HS-27A (cell line): Measurements from ENCODE around the gene PRM2.

Experiments used
- DNase-seq: peaks from one replicate; pipeline ENCODE4 v3.0.0-alpha.2; 2012; ENCODE audit warnings: low read depth, missing footprints

PRM2 gene, protein sequence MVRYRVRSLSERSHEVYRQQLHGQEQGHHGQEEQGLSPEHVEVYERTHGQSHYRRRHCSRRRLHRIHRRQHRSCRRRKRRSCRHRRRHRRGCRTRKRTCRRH

GRCh38 chr16:11276143-11276895, at the start of gene PRM2:
PRM2 (minus strand) TSS chr16:11276480; CDS start chr16:11276370, 110 bp downstream.
- no peak for DNase-seq

DNA sequence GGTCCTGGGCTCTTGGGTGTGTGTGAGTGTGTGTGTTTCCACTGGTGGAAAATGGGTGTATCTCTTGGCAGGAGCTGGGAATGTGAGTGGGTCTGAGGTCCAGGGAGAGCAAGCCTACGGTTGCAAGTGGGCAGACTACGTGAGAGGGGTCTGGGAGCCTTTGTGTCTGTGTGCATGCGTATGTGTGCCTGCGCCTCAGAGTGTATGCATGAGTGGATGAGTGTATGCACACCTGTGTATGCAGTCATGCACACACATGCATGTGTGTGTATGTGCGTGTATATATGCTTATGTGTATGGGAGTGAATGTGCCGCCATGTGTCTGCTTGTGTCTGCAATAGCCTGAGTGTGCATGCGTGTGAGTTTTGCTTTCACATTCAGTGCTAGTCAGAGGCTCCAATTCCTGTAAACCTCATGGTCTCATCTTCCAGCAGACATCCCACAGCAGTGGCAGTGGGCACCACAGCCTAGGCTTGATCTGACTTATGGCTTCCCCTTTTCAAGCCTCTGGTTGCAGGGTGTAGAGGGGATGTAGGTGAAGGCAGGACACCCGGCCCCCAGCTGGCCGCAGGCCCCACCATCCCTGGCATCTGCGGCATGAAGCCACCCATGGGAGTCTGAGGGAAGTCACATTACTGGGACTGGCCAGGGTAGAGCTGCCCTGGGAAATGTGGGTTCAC, 49.3 kb upstream of the PRM2 start:
- no peak for DNase-seq

GRCh38 chr16:11323551-11324336, 47.5 kb upstream of the PRM2 start:
- no peak for DNase-seq

GRCh38 chr16:11322823-11323222, 46.5 kb upstream of the PRM2 start:
- DNase-seq: no peak

DNA sequence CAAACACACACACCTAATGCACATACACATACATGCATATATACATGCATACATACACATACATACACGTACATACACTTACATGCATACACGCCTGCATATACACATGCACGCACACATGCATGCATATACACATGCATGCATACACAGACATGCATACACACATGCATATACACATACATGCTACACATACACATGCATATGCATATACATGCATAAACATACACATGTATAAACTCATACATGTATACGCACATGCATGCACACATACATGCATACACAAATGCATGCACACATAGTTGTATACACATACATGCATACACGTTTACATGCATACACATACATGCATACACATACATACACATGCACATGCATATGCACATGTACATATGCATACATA, 45.4 kb upstream of the PRM2 start:
- no peak for DNase-seq

DNA sequence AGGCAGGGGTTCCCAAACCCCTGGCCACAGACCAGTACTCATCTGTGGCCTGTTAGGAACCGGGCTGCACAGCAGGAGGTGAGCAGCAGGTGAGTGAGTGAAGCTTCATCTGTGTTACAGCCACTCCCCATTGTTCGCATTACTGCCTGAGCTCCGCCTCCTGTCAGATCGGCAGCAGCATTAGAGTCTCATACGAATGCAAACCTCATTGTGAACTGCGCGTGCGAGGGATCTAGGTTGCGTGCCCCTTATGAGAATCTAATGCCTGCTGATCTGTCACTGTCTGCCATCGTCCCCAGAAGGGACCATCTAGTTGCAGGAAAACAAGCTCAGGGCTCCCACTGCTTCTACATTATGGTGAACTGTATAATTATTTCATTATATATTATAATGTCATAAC, 43.9 kb upstream of the PRM2 start:
- DNase-seq: no peak

DNA sequence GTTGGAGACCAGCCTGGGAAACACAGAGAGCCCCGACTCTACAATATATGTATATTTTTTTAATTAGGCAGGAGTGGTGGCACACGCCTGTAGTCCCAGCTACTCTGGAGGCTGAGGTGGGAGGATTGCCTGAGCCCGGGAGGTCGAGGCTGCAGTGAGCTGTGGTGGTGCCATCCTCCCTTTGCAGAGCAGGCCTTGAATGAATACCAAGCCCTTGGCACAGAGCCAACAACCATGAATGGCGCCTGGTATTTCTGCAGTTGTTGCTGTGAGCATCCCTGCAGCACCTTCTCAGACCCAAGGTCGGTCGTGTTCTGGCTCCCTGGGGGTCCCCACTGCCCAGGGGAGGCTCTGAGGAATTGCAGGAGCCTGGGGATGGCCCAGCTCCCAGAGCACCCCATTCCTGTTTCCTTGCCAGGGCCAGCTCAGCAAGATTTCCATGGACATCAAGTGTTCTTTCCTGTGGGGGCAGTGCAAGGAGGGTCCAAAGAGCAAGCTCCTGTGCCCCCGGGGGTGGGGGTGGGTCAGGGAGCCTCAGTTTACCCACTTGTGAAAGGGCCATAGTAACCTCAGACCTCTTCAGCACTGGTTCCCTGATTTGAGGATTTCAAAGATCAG, 43.4 kb upstream of the PRM2 start:
- DNase-seq: no peak

DNA sequence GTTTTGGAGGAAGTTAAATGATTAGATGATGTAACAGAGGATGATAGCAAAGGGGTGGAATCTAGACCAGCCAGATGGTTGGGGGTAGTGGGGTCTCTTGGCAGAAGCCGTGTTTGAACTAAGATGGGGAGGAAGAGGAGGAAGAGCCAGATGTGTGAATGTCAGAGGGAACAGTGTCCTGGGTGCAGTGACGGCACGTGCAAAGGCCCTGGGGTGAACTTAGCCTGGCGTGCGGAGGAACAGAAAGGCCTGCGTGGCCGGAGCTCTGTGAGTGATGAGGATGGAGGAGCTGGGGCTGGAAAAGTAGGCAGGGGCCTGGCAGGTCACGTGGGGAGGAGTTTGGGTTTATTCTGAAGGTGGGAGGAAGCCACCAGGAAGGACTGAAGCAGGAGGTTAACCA, 42.5 kb upstream of the PRM2 start:
- no peak for DNase-seq

DNA sequence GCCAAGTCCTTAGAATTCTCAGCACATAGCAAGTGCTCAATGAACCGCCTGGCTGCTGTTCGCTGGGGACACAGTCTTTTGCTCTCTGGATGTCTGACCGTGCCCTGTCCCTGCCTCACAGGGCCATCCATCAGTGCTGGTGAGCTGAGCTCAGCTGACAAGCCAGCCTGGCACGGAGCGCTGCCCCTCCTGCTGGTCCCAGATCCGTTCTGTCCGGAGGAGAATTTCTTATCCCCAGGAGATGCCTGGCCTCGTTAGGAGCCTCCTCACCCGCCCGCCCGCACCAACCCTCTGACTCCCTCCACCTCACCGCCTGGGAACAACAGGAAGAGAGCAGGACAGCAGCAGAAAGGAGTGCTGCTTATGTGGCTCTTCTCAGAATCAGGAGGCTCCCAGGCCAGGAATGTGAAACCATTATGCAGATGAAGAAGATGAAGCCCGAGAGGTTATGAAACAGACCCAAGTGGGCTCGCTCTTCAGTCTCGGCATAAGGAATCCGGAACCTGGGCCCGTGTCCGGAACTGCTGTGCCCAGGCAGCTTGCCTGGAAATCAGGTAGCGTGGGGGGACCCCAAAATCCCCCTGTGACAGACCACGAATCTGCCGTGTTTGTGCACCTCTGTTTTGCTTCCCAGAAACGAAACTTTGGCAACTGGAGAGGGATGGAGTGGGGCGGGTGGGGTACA, 40.2 kb upstream of the PRM2 start:
- no peak for DNase-seq

DNA sequence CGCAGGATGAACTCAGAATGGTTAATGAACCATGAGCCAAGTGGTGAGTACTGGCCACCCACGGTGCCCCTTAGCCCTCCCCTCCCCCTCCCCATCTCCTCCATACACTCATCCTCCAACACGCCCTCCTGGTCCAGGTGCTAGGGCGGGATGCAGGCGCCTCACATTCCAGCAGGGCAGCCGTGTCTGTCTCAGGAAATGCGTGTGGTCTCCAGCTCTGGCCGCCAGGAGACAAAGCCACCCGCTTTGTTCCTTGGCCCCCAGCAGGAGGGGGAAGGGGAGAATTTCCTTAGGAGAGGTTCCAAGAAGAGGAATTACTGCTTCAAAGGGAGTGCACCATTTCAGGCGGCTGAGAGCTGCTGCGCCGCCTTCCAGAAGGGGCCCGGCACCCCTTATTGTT, 39.2 kb upstream of the PRM2 start:
- DNase-seq: no peak

GRCh38 chr16:11314309-11314894, 38.1 kb upstream of the PRM2 start:
- no peak for DNase-seq

DNA sequence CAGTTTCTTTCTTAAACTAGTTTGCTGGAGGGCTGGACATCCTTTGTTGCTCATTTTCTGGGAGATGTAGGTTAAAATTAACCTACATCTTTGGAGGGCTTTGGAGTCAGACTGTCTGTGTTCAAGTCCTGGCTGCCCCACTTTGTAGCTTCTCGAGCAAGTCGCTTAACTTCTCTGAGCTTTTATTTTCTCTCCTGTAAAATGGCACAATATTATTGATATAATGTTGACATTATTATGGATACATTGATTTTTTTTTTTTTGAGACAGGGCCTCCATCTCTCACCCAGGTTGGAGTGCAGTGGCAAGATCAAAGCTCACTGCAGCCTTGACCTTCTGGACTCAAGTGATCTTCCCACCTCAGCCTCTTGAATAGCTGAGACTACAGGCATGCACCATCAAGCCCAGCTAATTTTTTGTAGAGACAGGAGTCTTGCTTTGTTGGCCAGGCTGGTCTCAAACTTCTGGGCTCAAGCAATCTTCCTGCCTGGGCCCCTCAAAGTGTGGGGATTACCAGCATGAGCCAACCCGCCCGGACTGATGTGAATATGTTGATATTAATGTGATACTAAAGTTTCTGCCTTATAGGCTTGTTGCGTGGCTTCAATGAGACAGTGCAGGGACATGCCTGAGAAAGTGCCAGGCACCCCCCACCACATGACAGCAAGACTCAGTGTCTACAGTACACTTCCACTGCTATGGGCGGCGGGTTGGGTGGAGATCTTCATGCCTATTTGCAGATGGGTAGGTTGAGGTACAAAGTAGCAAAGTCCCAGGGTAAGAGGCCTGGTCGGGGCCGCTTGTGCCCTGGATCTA, 37.4 kb upstream of the PRM2 start:
- no peak for DNase-seq

DNA sequence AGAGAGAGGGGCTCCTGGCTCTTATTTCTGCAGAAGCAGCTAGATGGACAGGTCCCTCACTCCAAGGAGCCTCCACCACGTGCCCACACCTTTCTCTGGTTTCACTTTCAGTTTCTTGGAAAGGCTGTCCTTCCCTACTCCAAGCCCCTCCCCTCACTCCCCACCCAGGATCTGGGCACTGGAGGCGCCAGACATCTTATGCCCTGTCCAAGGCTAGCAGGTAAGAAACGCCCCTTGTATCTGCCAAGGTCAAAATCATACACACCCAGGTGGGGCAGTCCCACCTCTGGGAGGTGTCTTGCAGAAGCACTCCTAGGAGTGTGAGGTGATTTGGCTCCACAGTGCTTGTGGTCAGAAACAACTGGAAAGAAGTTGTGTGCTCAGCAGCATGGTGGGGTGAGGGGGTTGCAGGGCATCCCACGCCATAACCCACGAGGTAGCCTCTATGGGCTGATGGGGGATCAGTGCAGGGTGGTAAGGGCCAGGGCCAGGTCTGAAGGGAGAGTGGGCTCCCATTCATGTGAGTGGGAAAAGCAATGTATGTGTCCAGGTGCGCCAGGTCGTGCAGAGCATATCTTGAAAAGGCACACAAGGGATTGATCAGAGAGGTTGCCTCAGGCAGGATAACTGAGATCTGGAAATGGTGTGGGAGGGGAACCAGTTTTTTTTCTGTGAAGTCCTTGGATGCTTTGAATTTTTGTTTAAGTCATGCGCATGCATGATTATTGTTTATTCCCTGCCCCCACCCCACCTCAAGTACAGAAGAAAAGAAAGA, 36.6 kb upstream of the PRM2 start:
- no peak for DNase-seq

- no peak for DNase-seq
Observed at GRCh38 chr16:11310997-11311561, 34.8 kb upstream of the PRM2 start.

DNA sequence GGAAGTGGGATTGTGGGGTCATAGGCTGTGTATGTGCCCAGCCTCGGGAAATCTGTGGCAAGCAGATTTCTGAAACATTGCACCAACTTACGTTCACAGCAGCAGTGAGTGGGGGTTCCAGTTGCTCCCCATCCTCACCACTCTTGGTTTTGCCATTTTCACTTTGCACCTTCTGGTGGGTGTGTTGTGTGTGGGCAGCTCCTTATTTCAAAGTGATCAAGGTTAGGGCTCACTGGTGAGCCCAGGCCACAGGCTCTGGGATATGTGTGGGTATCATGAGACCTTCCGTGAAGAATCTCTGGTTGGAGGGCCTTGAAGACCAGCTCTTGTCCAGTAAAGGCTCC, 34.3 kb upstream of the PRM2 start:
- no peak for DNase-seq

GRCh38 chr16:11309895-11310633, 33.8 kb upstream of the PRM2 start:
- no peak for DNase-seq

GRCh38 chr16:11308493-11309283, 32.4 kb upstream of the PRM2 start:
- no peak for DNase-seq
